ENCODE measurements around the gene PSMB7. TPM values are rescaled to one million over a fixed set of nuclear protein-coding genes. Genes with fewer than 3 reads are reported as not detected.

The PSMB7 gene
- total RNA-seq, 1 experiment from 2014 or later, result 380 TPM

- intact Hi-C loops (cut with micrococcal nuclease; ENCODE audit: unreplicated experiment), result no loop called here
- H3K4me3 ChIP-seq (ENCODE audit: low read depth, low read length, poor library complexity, severe bottlenecking), result no peak overlapping the region
- no peaks in the 10 kb centered on the region for H3K27me3 ChIP-seq (replicated peaks; ENCODE audit: insufficient read depth, low read depth, low read length, poor library complexity)
- H3K4me1 ChIP-seq (ENCODE audit: insufficient read depth, low read length, poor library complexity, severe bottlenecking), result no peaks in the 10 kb centered on the region
- CTCF ChIA-PET, result no interaction called here
- DNase-seq (ENCODE audit: low spot score), result no peak
- no TSS peak for BruUV-seq (replicated peaks)
- H3K36me3 ChIP-seq (ENCODE audit: insufficient read depth, low read length, poor library complexity, severe bottlenecking), result no peaks in the 10 kb centered on the region
- no peak overlapping the region for H3K27ac ChIP-seq (ENCODE audit: low read depth, low read length, poor library complexity, severe bottlenecking)
- POLR2A ChIA-PET (ENCODE audit: low non-redundant PET), result no interaction called here
- H3K9me3 ChIP-seq (ENCODE audit: low read depth, low read length, poor library complexity, severe bottlenecking), result no peaks in the 10 kb centered on the region
- TF ChIP-seq, protein P1, sequence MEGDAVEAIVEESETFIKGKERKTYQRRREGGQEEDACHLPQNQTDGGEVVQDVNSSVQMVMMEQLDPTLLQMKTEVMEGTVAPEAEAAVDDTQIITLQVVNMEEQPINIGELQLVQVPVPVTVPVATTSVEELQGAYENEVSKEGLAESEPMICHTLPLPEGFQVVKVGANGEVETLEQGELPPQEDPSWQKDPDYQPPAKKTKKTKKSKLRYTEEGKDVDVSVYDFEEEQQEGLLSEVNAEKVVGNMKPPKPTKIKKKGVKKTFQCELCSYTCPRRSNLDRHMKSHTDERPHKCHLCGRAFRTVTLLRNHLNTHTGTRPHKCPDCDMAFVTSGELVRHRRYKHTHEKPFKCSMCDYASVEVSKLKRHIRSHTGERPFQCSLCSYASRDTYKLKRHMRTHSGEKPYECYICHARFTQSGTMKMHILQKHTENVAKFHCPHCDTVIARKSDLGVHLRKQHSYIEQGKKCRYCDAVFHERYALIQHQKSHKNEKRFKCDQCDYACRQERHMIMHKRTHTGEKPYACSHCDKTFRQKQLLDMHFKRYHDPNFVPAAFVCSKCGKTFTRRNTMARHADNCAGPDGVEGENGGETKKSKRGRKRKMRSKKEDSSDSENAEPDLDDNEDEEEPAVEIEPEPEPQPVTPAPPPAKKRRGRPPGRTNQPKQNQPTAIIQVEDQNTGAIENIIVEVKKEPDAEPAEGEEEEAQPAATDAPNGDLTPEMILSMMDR (conservative IDR thresholded peaks at IDR 0.05; ENCODE audit: low read depth, low read length), result no peak
- TF ChIP-seq EZH2 (IDR thresholded peaks at IDR 0.05; ENCODE audit: borderline replicate concordance, low read depth, low read length, poor library complexity, severe bottlenecking), result no peak
Observed at GRCh38 chr9:124438091-124438490, 22.8 kb upstream of the PSMB7 start.

DNA sequence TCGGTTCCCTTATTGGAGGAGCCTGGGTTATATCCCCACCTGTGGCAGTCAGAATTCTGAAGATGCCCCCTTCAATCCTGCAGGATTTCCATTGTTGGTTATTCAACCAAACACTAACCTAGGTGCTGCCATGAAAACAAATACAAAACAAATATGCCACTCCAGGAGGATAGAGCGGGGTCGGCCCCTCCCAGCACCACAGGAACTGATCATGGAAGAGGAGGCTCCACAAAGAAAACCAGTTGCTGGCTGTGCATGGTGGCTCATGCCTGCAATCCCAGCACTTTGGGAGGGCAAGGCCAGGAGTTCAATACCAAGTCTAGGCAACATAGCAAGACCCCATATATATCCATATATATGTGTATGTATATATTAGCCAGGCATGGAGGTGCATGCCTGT lies 21.8 kb upstream of the PSMB7 start:
- H3K27ac ChIP-seq (ENCODE audit: low read depth, low read length, poor library complexity, severe bottlenecking), result no peak overlapping the region
- no peaks in the 10 kb centered on the region for H3K4me1 ChIP-seq (ENCODE audit: insufficient read depth, low read length, poor library complexity, severe bottlenecking)
- no peaks in the 10 kb centered on the region for H3K27me3 ChIP-seq (replicated peaks; ENCODE audit: insufficient read depth, low read depth, low read length, poor library complexity)
- CTCF ChIA-PET, result no interaction called here
- intact Hi-C loops (cut with micrococcal nuclease; ENCODE audit: unreplicated experiment), result no loop called here
- H3K4me3 ChIP-seq (ENCODE audit: low read depth, low read length, poor library complexity, severe bottlenecking), result no peak overlapping the region
- H3K36me3 ChIP-seq (ENCODE audit: insufficient read depth, low read length, poor library complexity, severe bottlenecking), result no peaks in the 10 kb centered on the region
- DNase-seq (ENCODE audit: low spot score), result no peak
- no peak for TF ChIP-seq EZH2 (IDR thresholded peaks at IDR 0.05; ENCODE audit: borderline replicate concordance, low read depth, low read length, poor library complexity, severe bottlenecking)
- TF ChIP-seq, protein P1 (conservative IDR thresholded peaks at IDR 0.05; ENCODE audit: low read depth, low read length), result no peak
- no TSS peak for BruUV-seq (replicated peaks)
- no peaks in the 10 kb centered on the region for H3K9me3 ChIP-seq (ENCODE audit: low read depth, low read length, poor library complexity, severe bottlenecking)
- POLR2A ChIA-PET (ENCODE audit: low non-redundant PET), result no interaction called here

DNA sequence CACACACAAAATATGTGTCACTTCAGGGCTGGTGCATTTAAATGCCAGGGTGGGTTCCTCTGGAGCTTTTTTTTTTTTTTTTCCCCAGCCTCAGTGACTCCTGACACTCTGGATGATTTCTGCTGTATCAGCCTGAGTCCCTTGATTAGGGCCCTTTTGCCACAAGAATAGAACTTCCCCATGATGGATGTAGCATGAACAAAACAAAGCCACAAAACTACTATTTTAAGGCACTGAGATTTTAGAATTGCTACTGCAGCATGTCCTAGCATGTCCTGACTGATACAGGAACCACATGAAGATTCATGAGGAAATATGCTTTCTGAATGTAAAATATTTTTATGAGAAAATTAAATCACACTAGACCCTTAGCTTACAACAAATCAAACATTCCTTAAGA lies 21.1 kb upstream of the PSMB7 start:
- no TSS peak for BruUV-seq (replicated peaks)
- Histone ChIP-seq H3K4me3 (ENCODE audit: low read depth, low read length, poor library complexity, severe bottlenecking) (no peak overlapping the region), H3K4me1 (ENCODE audit: insufficient read depth, low read length, poor library complexity, severe bottlenecking) (no peaks in the 10 kb centered on the region), H3K27ac (ENCODE audit: low read depth, low read length, poor library complexity, severe bottlenecking) (no peak overlapping the region), H3K36me3 (ENCODE audit: insufficient read depth, low read length, poor library complexity, severe bottlenecking) (no peaks in the 10 kb centered on the region), H3K27me3 (replicated peaks; ENCODE audit: insufficient read depth, low read depth, low read length, poor library complexity) (no peaks in the 10 kb centered on the region), H3K9me3 (ENCODE audit: low read depth, low read length, poor library complexity, severe bottlenecking) (no peaks in the 10 kb centered on the region)
- TF ChIP-seq, protein P1 (conservative IDR thresholded peaks at IDR 0.05; ENCODE audit: low read depth, low read length), result no peak
- intact Hi-C loops (cut with micrococcal nuclease; ENCODE audit: unreplicated experiment), result no loop called here
- CTCF ChIA-PET, result interaction anchor here (0.6 kb wide), 1 partner anchor 101 kb away, joined by 5 read pairs; no protein-coding TSS in a partner anchor
- POLR2A ChIA-PET (ENCODE audit: low non-redundant PET), result interaction anchor here (0.6 kb wide), 1 partner anchor 29 kb away, joined by 5 read pairs; no protein-coding TSS in a partner anchor
- no peak for DNase-seq (ENCODE audit: low spot score)
